Measurements from ENCODE around the gene SMYD3.

SMYD3 gene

DNA sequence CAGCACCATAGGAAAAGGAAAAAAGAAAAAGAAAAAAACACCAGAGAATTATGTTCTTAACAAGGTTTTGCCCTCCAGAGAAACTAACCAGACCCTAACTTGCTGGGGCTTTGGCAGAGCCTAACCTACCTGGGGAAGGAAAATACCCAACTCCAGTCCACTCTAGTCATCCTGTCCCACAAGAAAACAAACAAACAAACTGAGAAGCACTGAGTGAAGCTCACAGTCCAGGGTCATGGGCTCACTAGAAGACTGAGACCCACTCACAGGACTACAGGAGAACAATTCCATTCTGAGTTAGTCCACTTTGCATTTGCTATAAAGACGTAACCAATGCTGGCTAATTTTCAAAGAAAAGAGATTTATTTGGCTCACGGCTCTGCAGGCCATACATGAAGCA lies 543.4 kb downstream of the SMYD3 start:
- no peak overlapping the region for H3K4me3 ChIP-seq (ENCODE audit: low read depth, low read length)

DNA sequence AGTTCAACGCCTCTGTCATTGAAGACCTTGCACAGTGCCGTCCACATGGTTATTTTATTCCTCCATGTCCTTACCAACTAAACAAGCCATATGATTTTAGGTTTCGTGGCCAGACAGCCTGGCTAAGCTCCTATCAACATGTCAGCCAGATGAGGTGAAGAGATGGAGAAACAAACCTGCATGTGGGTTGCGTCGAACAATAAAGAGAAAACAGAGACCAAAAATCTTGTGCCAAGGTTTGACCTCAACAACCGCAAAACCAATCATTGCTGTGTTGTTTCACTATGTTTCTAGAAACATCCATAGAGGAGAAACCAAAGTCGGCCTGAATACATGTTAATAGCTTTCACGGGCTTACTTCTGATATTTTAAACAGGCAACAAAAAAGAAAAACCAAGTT lies 544.6 kb downstream of the SMYD3 start:
- H3K4me3 ChIP-seq (ENCODE audit: low read depth, low read length), result no peak overlapping the region
- TF ChIP-seq, protein P1, sequence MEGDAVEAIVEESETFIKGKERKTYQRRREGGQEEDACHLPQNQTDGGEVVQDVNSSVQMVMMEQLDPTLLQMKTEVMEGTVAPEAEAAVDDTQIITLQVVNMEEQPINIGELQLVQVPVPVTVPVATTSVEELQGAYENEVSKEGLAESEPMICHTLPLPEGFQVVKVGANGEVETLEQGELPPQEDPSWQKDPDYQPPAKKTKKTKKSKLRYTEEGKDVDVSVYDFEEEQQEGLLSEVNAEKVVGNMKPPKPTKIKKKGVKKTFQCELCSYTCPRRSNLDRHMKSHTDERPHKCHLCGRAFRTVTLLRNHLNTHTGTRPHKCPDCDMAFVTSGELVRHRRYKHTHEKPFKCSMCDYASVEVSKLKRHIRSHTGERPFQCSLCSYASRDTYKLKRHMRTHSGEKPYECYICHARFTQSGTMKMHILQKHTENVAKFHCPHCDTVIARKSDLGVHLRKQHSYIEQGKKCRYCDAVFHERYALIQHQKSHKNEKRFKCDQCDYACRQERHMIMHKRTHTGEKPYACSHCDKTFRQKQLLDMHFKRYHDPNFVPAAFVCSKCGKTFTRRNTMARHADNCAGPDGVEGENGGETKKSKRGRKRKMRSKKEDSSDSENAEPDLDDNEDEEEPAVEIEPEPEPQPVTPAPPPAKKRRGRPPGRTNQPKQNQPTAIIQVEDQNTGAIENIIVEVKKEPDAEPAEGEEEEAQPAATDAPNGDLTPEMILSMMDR (IDR thresholded peaks at IDR 0.05; ENCODE audit: borderline replicate concordance, insufficient read depth, low read depth, low read length), result no peak

More for the DNA sequence above, 543.4 kb downstream of the SMYD3 start:
- TF ChIP-seq, protein P1 (IDR thresholded peaks at IDR 0.05; ENCODE audit: borderline replicate concordance, insufficient read depth, low read depth, low read length), result no peak

DNA sequence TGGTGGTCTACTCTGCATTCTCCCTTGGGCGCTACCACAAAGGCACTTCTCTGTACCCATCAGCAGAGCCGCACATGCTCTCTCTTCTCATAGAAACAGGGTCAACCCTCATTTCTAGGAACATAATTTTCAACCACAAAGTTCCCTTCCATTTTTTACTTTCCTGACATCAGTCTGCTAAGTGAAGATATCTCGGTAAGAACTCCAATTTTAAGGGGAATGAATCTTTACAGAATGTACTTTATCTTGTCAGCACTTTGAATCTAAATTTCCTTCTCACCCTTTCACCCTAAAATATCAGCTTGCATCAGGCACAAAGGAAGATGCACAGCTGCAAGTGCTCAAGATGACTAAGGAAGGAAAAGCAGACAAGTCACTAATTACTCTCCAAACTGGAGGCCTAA lies 545.9 kb downstream of the SMYD3 start:
- TF ChIP-seq, protein P1 (IDR thresholded peaks at IDR 0.05; ENCODE audit: borderline replicate concordance, insufficient read depth, low read depth, low read length), result no peak
- no peak overlapping the region for H3K4me3 ChIP-seq (ENCODE audit: low read depth, low read length)

DNA sequence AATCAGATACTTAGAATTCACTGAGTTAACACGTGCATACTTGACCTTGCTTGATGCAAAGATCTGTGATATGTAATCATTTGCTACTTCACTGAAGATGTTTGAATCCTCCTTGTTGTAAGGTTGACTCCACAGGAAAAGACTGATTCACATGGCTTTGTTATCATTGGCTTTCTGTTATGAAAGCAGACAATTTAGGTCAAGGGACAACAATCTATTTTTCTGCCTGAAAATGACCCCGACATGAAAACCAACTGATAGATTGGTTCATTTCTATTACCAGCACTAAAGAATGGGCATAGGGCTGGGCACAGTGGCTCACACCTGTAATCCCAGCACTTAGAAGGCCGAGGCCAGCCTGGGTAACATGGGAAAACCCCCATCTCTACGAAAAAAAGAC lies 546.9 kb downstream of the SMYD3 start:
- TF ChIP-seq, protein P1 (IDR thresholded peaks at IDR 0.05; ENCODE audit: borderline replicate concordance, insufficient read depth, low read depth, low read length), result no peak
- no peak overlapping the region for H3K4me3 ChIP-seq (ENCODE audit: low read depth, low read length)

DNA sequence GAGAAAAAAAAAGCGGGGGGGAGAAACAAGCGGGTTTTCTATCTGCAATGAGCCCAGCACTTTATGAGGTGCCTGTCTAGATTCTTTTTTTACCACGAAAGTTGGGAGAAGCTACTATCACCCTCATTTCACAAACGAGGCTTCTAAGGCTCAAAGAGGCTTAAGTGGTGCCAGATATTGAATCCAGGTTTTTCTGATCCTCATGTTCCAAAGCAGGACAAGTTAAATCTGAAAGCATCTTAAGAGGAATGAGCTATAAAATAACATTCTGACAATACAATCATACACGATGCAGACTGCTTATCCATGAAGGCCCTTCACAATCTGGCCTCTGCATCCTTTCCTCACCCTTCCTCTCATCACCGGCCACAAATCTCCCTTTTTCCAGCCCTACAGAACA lies 549.1 kb downstream of the SMYD3 start:
- TF ChIP-seq, protein P1 (IDR thresholded peaks at IDR 0.05; ENCODE audit: borderline replicate concordance, insufficient read depth, low read depth, low read length), result no peak
- H3K4me3 ChIP-seq (ENCODE audit: low read depth, low read length), result no peak overlapping the region

DNA sequence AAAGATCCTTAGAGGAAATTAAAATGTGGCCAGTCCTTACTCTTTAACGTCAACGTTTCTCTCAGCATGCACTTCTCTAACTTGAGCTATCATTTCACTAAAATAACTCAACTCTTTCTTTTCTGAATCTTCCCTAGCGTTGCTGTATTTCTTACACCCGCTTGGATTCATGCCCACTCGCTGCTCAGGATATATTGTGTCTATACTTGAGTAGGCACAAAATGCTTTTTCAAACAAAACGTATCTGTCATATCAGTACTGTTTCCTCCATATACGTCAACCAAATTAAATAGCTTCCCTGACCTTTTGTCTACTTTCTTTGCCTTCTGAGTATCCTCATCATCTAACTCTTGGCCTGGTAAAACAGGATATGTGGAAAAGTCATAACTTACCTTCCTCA lies 549.7 kb downstream of the SMYD3 start:
- TF ChIP-seq, protein P1 (IDR thresholded peaks at IDR 0.05; ENCODE audit: borderline replicate concordance, insufficient read depth, low read depth, low read length), result no peak

DNA sequence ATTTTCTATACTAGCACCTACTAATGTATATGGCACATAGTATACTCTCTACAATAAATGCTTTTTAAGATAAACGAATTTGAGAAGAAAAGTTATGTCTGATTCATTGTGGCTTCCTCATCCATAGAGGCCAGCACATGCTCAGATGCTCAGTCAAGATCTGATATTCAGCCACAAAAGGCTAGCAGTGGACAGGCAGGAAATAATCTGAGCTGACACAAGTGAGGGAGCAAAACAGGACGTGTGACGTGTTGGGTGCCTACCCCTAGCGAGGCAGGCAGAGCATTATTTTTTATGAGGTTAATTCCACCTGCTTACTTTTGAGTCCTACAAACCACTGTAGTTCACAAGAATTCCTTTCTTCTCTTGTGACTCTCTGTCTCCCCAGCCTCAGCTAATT lies 550.9 kb downstream of the SMYD3 start:
- TF ChIP-seq, protein P1 (IDR thresholded peaks at IDR 0.05; ENCODE audit: borderline replicate concordance, insufficient read depth, low read depth, low read length), result no peak

More for the DNA sequence above, 549.7 kb downstream of the SMYD3 start:
- no peak overlapping the region for H3K4me3 ChIP-seq (ENCODE audit: low read depth, low read length)

More for the DNA sequence above, 550.9 kb downstream of the SMYD3 start:
- H3K4me3 ChIP-seq (ENCODE audit: low read depth, low read length), result no peak overlapping the region
